IPS-15b (cell line): ENCODE results near the gene DNAJC15.
"Not testable (repeated sequence)": the region's sequence is repeated elsewhere in the genome, so short reads cannot be mapped to it uniquely, and the experiment has no call there.

ENCODE experiments used
- H3K27me3 ChIP-seq: one replicate; pipeline ENCODE4 v1.6.1; 2013; ENCODE audit warnings: low read length; ENCODE audit not compliant: control insufficient read depth, insufficient read depth
- H3K36me3 ChIP-seq: one replicate; pipeline ENCODE4 v1.6.1; 2013; ENCODE audit warnings: low read length; ENCODE audit not compliant: control insufficient read depth, insufficient read depth
- H3K4me1 ChIP-seq: one replicate; pipeline ENCODE4 v1.6.1; 2013; ENCODE audit warnings: mild to moderate bottlenecking, low read length; ENCODE audit not compliant: control insufficient read depth, insufficient read depth
- H3K4me3 ChIP-seq: one replicate; pipeline ENCODE4 v1.5.1; 2013; ENCODE audit warnings: low read depth, low read length
- H3K9ac ChIP-seq: one replicate; pipeline ENCODE4 v1.6.1; 2013; ENCODE audit warnings: low read depth, mild to moderate bottlenecking, low read length
- H3K9me3 ChIP-seq: one replicate; pipeline ENCODE4 v1.6.1; 2013; ENCODE audit warnings: mild to moderate bottlenecking, low read length; ENCODE audit not compliant: control insufficient read depth, insufficient read depth

Gene DNAJC15

GRCh38 chr13:43033038-43033437 is 9.7 kb downstream of the DNAJC15 start:
- Histone ChIP-seq H3K4me1 (no peaks in the 10 kb centered on the region), H3K36me3 (no peaks in the 10 kb centered on the region), H3K9me3 (no peaks in the 10 kb centered on the region), H3K4me3 (no peak overlapping the region), H3K27me3 (no peaks in the 10 kb centered on the region), H3K9ac (no peak overlapping the region)

DNA sequence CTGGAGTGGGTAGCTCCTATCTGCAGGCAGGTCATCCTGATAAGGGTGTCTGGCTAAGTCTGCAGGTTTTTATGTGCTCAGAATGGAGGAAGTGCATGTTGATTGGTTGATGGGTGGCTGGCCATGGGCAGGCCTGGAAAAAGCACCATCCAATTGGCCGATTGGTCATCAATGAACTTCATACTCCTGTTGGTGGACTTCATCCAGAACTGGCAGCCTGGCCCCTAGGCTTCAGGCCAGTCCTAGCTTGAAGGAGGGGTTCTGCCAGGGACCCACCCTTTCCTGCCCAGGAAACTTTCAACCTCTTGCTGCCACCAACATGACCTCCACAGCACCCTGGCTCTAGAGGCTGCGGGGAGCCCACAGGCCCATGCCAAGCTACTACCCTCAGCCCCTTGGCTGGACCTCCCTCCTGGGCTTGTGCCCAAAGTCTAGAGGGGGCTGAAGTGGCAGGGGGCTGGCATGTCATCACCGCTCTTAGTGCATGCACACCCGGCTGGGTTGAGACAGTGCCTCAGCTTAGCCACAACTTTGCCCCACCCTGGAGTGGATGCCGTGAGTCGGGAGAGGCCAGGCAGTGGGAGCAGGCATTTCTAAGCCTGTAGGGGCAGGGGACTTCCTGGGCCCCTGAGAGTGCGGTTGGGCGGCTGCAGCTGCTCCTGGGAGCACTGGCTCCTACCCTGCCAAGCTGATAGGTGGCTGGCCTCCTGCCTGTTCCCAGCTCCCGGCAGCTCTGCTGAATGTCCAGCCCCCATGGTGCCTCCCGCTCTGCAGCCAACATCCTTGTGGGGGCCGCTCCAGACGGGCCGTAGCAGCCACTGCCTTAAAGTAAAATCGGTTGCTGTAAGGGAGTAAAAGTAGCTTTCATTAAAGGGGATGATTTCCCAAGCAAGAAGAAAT is 13.2 kb downstream of the DNAJC15 start:
- Histone ChIP-seq H3K9me3 (no peaks in the 10 kb centered on the region), H3K36me3 (no peaks in the 10 kb centered on the region), H3K9ac (no peak overlapping the region), H3K4me1 (peaks cover 3% of the 10 kb centered on the region), H3K27me3 (no peaks in the 10 kb centered on the region), H3K4me3 (no peak overlapping the region)

GRCh38 chr13:43039966-43040365 is 16.6 kb downstream of the DNAJC15 start:
- peaks cover 9% of the 10 kb centered on the region for H3K4me1 ChIP-seq
- no peaks in the 10 kb centered on the region for H3K27me3 ChIP-seq
- no peak overlapping the region for H3K9ac ChIP-seq
- H3K4me3 ChIP-seq: no peak overlapping the region
- no peaks in the 10 kb centered on the region for H3K36me3 ChIP-seq
- no peaks in the 10 kb centered on the region for H3K9me3 ChIP-seq

DNA sequence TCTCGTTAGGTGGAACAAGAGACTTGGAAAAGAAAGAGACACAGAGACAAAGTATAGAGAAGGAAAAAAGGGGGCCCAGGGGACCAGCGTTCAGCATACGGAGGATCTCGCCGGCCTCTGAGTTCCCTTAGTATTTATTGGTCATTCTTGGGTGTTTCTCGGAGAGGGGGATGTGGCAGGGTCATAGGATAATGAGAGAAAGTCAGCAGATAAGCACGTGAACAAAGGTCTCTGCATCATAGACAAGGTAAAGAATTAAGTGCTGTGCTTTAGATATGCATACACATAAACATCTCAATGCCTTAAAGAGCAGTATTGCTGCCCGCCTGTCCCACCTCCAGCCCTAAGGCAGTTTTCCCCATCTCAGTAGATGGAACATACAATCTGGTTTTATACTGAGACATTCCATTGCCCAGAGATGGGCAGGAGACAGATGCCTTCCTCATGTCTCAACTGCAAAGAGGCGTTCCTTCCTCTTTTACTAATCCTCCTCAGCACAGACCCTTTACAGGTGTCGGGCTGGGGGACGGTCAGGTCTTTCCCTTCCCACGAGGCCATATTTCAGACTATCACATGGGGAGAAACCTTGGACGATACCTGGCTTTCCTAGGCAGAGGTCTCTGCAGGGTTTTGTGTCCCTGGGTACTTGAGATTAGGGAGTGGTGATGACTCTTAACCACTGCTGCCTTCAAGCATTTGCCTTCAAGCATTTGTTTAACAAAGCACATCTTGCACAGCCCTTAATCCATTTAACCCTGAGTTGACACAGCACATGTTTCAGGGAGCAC is 17.4 kb downstream of the DNAJC15 start:
- H3K9ac ChIP-seq, H3K36me3 ChIP-seq, H3K4me3 ChIP-seq, H3K4me1 ChIP-seq, H3K27me3 ChIP-seq, H3K9me3 ChIP-seq: not testable (repeated sequence)

DNA sequence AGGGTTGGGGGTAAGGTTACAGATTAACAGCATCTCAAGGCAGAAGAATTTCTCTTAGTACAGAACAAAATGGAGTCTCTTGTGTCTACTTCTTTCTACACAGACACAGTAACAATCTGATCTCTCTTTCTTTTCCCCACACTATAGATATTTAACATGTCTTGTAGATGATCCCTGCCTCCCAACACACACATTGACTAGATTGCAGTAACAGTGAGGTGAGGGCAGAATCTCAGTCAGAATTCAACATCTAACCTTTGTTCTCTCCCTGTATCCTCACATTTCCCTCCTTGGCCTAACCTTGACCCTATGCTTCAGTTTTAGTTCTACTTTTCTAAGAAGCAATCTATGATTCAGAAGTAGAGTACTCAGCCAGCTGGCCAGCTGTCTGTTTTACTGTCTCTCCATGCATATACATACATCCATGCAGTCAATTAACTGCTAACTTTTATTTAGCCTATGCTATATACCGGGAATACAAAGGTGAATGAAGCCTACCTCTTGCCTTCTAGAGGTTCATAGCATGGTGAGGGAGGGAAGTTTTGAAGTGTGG is 18.1 kb downstream of the DNAJC15 start:
- no peaks in the 10 kb centered on the region for H3K9me3 ChIP-seq
- H3K36me3 ChIP-seq: no peaks in the 10 kb centered on the region
- H3K4me1 ChIP-seq: peaks cover 9% of the 10 kb centered on the region
- no peak overlapping the region for H3K4me3 ChIP-seq
- H3K9ac ChIP-seq: no peak overlapping the region
- no peaks in the 10 kb centered on the region for H3K27me3 ChIP-seq

GRCh38 chr13:43042410-43042921 is 19.1 kb downstream of the DNAJC15 start:
- Histone ChIP-seq H3K9me3 (no peaks in the 10 kb centered on the region), H3K4me1 (peaks cover 9% of the 10 kb centered on the region), H3K4me3 (no peak overlapping the region), H3K9ac (no peak overlapping the region), H3K27me3 (no peaks in the 10 kb centered on the region), H3K36me3 (no peaks in the 10 kb centered on the region)

DNA sequence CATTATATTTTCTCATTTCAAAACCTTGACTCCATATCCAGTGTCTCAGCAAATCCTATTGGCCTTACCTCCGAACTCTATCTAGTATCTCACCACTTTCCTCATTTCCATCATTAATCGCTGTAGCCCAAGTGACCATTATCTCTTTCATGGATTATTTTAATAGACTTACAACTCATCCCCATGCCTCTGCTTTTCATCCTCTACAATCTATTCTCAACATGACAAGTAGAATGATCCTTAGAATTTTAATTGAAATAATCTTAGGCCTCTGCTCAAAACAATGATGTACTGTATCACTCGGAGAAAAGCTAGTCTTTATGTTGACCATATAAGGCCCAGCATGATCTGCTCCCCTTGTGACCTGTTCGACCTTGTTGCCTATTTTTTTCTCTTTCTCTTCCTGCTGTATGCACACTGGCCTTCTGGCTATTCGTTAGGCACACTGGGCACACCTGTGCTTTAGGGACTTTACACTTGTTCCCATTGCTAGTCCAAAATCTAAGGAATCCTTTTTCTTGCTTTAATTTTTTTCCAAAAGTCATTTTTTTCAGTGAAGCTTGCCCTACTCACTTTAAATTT is 21.4 kb downstream of the DNAJC15 start:
- Histone ChIP-seq H3K9ac (no peak overlapping the region), H3K4me3 (no peak overlapping the region), H3K36me3 (no peaks in the 10 kb centered on the region), H3K4me1 (peaks cover 9% of the 10 kb centered on the region), H3K27me3 (no peaks in the 10 kb centered on the region), H3K9me3 (no peaks in the 10 kb centered on the region)

- not testable (repeated sequence) for H3K4me3 ChIP-seq, H3K36me3 ChIP-seq, H3K27me3 ChIP-seq, H3K9ac ChIP-seq, H3K9me3 ChIP-seq, H3K4me1 ChIP-seq
Observed at GRCh38 chr13:43045302-43045773, 22.0 kb downstream of the DNAJC15 start.

- Histone ChIP-seq H3K9ac (no peak overlapping the region), H3K4me3 (no peak overlapping the region), H3K36me3 (no peaks in the 10 kb centered on the region), H3K27me3 (no peaks in the 10 kb centered on the region), H3K9me3 (no peaks in the 10 kb centered on the region), H3K4me1 (peaks cover 9% of the 10 kb centered on the region)
Observed at GRCh38 chr13:43046259-43046658, 22.9 kb downstream of the DNAJC15 start.

- H3K9me3 ChIP-seq: no peaks in the 10 kb centered on the region
- no peak overlapping the region for H3K9ac ChIP-seq
- H3K4me1 ChIP-seq: peaks cover 33% of the 10 kb centered on the region
- peaks cover 20% of the 10 kb centered on the region for H3K27me3 ChIP-seq
- H3K36me3 ChIP-seq: no peaks in the 10 kb centered on the region
- H3K4me3 ChIP-seq: no peak overlapping the region
Observed at GRCh38 chr13:43054803-43055802, 31.7 kb downstream of the DNAJC15 start.
